Mucosa of descending colon (tissue), 3 donors: ENCODE data around the gene GARNL3. TPM values are rescaled to one million over a fixed set of nuclear protein-coding genes. Genes with fewer than 3 reads are reported as not detected.

Experiments
- ATAC-seq: fragments of 200-7000 bp; cut with Tn5 transposase; one replicate; pipeline ENCODE4 v1.9.1; 2020; ENCODE audit warnings: mild to moderate bottlenecking, moderate library complexity
- DNase-seq, 3 donors: peaks; one replicate each; pipeline ENCODE4 v3.0.0-alpha.2; 2020
- H3K36me3 ChIP-seq: fragments of 200-600 bp; one replicate; pipeline ENCODE4 v1.8.0; 2021; ENCODE audit warnings: low read depth, mild to moderate bottlenecking
- H3K4me1 ChIP-seq: fragments of 200-600 bp; one replicate; pipeline ENCODE4 v1.8.0; 2021; ENCODE audit warnings: low read depth, mild to moderate bottlenecking
- H3K4me3 ChIP-seq: fragments of 200-600 bp; one replicate; pipeline ENCODE4 v1.8.0; 2021; ENCODE audit warnings: mild to moderate bottlenecking
- H3K9me3 ChIP-seq: fragments of 200-600 bp; one replicate; pipeline ENCODE4 v1.8.0; 2021; ENCODE audit warnings: mild to moderate bottlenecking
- intact Hi-C, 2 donors: fragments of 100-400 bp; cut with DNase I in 1 of 2; cut with micrococcal nuclease in 1 of 2; formaldehyde crosslinking; loops; one replicate each; pipeline versions ENCODE4 v1.11.0 to v1.11.1; 2022; cut with DNase I, micrococcal nuclease
- total RNA-seq, 3 donors: library from RNA; stranded (reverse); fragmentation: NEBNext Ultra II Directional in 2 of 3; extraction: Animal tissue kit (Norgen Biotek cat#: 25700) in 2 of 3; gene quantifications; one replicate each; pipeline versions ENCODE4 v1.2.1 to v1.2.4, GENCODE V29; 2021 to 2023
- TF ChIP-seq, protein P1 (sequence below): fragments of 200-600 bp; IDR thresholded peaks from one replicate; pipeline ENCODE4 v1.8.0; 2022; ENCODE audit warnings: antibody characterized with exemption, mild to moderate bottlenecking
- donor health status: DM: no; HTN: no; CAD: no; lungs with moderate emphysema.
- donor health status: DM: no; HTN: no; CAD: no.
- donor health status: DM: no; HTN: yes; CAD: no.

Gene GARNL3
- total RNA-seq, 3 donors from 2014 or later, result 5.4 to 14.2 (median 8.6) TPM

GRCh38 chr9:127389381-127390247, 125.0 kb downstream of the GARNL3 start:
- ATAC-seq (peak; percentile 75), DNase-seq (peak in 1 of 3 donors; percentile 50)
- Histone ChIP-seq H3K36me3 (no peaks in the 10 kb centered on the region), H3K4me3 (no peak overlapping the region), H3K4me1 (peaks cover 20% of the 10 kb centered on the region), H3K9me3 (no peaks in the 10 kb centered on the region)
- intact Hi-C loops, result no loop called here
- TF ChIP-seq, protein P1, sequence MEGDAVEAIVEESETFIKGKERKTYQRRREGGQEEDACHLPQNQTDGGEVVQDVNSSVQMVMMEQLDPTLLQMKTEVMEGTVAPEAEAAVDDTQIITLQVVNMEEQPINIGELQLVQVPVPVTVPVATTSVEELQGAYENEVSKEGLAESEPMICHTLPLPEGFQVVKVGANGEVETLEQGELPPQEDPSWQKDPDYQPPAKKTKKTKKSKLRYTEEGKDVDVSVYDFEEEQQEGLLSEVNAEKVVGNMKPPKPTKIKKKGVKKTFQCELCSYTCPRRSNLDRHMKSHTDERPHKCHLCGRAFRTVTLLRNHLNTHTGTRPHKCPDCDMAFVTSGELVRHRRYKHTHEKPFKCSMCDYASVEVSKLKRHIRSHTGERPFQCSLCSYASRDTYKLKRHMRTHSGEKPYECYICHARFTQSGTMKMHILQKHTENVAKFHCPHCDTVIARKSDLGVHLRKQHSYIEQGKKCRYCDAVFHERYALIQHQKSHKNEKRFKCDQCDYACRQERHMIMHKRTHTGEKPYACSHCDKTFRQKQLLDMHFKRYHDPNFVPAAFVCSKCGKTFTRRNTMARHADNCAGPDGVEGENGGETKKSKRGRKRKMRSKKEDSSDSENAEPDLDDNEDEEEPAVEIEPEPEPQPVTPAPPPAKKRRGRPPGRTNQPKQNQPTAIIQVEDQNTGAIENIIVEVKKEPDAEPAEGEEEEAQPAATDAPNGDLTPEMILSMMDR, result no peak

GRCh38 chr9:127390248-127390545, 125.6 kb downstream of the GARNL3 start:
- H3K4me3 ChIP-seq, result no peak overlapping the region
- H3K9me3 ChIP-seq, result no peaks in the 10 kb centered on the region
- no peaks in the 10 kb centered on the region for H3K36me3 ChIP-seq
- TF ChIP-seq, protein P1, result no peak
- peaks cover 20% of the 10 kb centered on the region for H3K4me1 ChIP-seq
- DNase-seq, result no peak
- intact Hi-C loops, result no loop called here
- ATAC-seq, result no peak

DNA sequence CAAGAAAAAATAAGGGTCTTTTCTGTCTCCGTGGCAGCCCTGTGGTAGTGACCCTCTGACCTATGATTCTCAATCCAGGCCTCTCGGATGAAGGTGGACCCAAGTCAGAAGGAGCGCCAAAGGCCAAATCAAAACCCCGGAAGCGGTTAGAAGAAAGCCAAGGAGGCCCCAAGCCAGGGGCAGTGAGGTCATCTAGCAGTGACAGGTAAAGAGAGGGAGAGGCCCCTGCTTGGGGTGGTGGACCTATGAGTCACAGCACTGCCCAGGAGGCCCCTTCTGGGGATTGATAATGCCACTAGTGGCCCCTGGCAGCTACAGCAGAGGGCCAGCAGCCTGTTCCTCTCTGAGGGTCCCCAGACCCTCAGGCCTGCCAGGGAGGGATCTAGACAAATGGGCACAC, 126.0 kb downstream of the GARNL3 start:
- H3K4me1 ChIP-seq, result peaks cover 20% of the 10 kb centered on the region
- TF ChIP-seq, protein P1, result no peak
- no peaks in the 10 kb centered on the region for H3K36me3 ChIP-seq
- DNase-seq, result no peak
- no peak overlapping the region for H3K4me3 ChIP-seq
- peak; percentile 45 for ATAC-seq
- intact Hi-C loops, result no loop called here
- no peaks in the 10 kb centered on the region for H3K9me3 ChIP-seq

- H3K4me3 ChIP-seq, result no peak overlapping the region
- H3K9me3 ChIP-seq, result no peaks in the 10 kb centered on the region
- H3K36me3 ChIP-seq, result peaks cover 6% of the 10 kb centered on the region
- intact Hi-C loops, result no loop called here
- TF ChIP-seq, protein P1, result no peak
- peaks cover 29% of the 10 kb centered on the region for H3K4me1 ChIP-seq
- ATAC-seq (no peak), DNase-seq (no peak)
Observed at GRCh38 chr9:127392166-127392565, 127.6 kb downstream of the GARNL3 start.

GRCh38 chr9:127392976-127393375, 128.4 kb downstream of the GARNL3 start:
- TF ChIP-seq, protein P1, result no peak
- H3K9me3 ChIP-seq, result no peaks in the 10 kb centered on the region
- H3K4me1 ChIP-seq, result peaks cover 26% of the 10 kb centered on the region
- peaks cover 6% of the 10 kb centered on the region for H3K36me3 ChIP-seq
- H3K4me3 ChIP-seq, result no peak overlapping the region
- ATAC-seq (no peak), DNase-seq (no peak)
- intact Hi-C loops, result no loop called here
